ENCODE results near the gene MINDY3.

DNA sequence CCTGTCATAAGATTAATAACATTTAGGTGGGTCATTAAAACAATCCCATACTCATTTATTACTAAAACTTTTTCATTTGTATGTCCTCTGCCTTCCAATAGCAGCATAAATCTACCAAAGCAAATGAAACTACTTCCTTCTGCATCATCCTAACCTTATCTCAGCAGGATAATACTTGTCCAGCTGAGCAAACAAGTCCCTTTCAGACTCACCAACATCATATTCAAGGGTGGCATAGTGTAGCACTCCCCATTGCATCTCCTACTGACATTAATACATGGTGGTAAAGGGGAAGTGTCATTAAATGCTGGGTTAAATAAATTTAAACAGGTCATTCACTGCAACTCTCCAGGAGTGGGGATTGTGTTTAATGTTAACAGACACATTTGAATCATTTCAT is 3.4 kb upstream of the MINDY3 start:
- TF ChIP-seq CTCF (IDR thresholded peaks at IDR 0.05) = no peak
- no peak for TF ChIP-seq POLR2AphosphoS5 (IDR thresholded peaks at IDR 0.05; ENCODE audit: low read depth, low read length)
- TF ChIP-seq SIN3A (IDR thresholded peaks at IDR 0.05; ENCODE audit: borderline replicate concordance, insufficient read depth, low read depth, low read length) = no peak
- TF ChIP-seq REST (IDR thresholded peaks at IDR 0.05; ENCODE audit: insufficient read depth in 1 of 2, low read depth in 2 of 2, low read length in 1 of 2) = no peak
- no peak for TF ChIP-seq TCF7L2 (IDR thresholded peaks at IDR 0.05; ENCODE audit: low read depth, low read length)

Data from Panc1 (cell line).